Measurements from ENCODE around the gene TMPRSS9.

TMPRSS9 gene

GRCh38 chr19:2449019-2449418 lies 89.0 kb downstream of the TMPRSS9 start:
- TF ChIP-seq EZH2 (IDR thresholded peaks at IDR 0.05; ENCODE audit: borderline replicate concordance, low read length), result no peak
- TF ChIP-seq, protein P1, sequence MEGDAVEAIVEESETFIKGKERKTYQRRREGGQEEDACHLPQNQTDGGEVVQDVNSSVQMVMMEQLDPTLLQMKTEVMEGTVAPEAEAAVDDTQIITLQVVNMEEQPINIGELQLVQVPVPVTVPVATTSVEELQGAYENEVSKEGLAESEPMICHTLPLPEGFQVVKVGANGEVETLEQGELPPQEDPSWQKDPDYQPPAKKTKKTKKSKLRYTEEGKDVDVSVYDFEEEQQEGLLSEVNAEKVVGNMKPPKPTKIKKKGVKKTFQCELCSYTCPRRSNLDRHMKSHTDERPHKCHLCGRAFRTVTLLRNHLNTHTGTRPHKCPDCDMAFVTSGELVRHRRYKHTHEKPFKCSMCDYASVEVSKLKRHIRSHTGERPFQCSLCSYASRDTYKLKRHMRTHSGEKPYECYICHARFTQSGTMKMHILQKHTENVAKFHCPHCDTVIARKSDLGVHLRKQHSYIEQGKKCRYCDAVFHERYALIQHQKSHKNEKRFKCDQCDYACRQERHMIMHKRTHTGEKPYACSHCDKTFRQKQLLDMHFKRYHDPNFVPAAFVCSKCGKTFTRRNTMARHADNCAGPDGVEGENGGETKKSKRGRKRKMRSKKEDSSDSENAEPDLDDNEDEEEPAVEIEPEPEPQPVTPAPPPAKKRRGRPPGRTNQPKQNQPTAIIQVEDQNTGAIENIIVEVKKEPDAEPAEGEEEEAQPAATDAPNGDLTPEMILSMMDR (IDR thresholded peaks at IDR 0.05; ENCODE audit: low read length), result no peak
- H3K27ac ChIP-seq (ENCODE audit: low read depth, low read length, poor library complexity, severe bottlenecking), result no peak overlapping the region
- no peaks in the 10 kb centered on the region for H3K27me3 ChIP-seq (ENCODE audit: insufficient read depth, low read length)
- peaks cover 27% of the 10 kb centered on the region; the same call in 1 of the 2 replicates for H3K36me3 ChIP-seq (ENCODE audit: insufficient read depth, low read length)
- peaks cover 27% of the 10 kb centered on the region for H3K4me1 ChIP-seq (ENCODE audit: insufficient read depth, low read length, severe bottlenecking)
- H2AFZ ChIP-seq (ENCODE audit: low read length), result no peak overlapping the region
- no peaks in the 10 kb centered on the region for H4K20me1 ChIP-seq (ENCODE audit: insufficient read depth, low read length)
- H3K9ac ChIP-seq (ENCODE audit: low read length), result no peak overlapping the region
- H3K9me2 ChIP-seq (ENCODE audit: low read depth, low read length), result no peaks in the 10 kb centered on the region
- peaks cover 26% of the 10 kb centered on the region for H3K79me2 ChIP-seq (ENCODE audit: insufficient read depth, low read length)
- no peak overlapping the region for H3K4me3 ChIP-seq (ENCODE audit: low read depth, low read length, poor library complexity, severe bottlenecking)
- no peaks in the 10 kb centered on the region for H3K9me3 ChIP-seq (ENCODE audit: low read length)
- H3K4me2 ChIP-seq (ENCODE audit: low read length), result no peak overlapping the region
- no peaks in the 10 kb centered on the region for H3F3A ChIP-seq (ENCODE audit: insufficient read depth, low read length)

- no peak overlapping the region for H3K27ac ChIP-seq (ENCODE audit: low read depth, low read length, poor library complexity, severe bottlenecking)
- H4K20me1 ChIP-seq (ENCODE audit: insufficient read depth, low read length), result no peaks in the 10 kb centered on the region
- no peak overlapping the region for H3K4me3 ChIP-seq (ENCODE audit: low read depth, low read length, poor library complexity, severe bottlenecking)
- H3K4me1 ChIP-seq (ENCODE audit: insufficient read depth, low read length, severe bottlenecking), result peaks cover 42% of the 10 kb centered on the region
- no peaks in the 10 kb centered on the region for H3K9me3 ChIP-seq (ENCODE audit: low read length)
- H3K79me2 ChIP-seq (ENCODE audit: insufficient read depth, low read length), result peaks cover 47% of the 10 kb centered on the region
- no peaks in the 10 kb centered on the region for H3K9me2 ChIP-seq (ENCODE audit: low read depth, low read length)
- TF ChIP-seq, protein P1 (IDR thresholded peaks at IDR 0.05; ENCODE audit: low read length), result no peak
- no peak for TF ChIP-seq EZH2 (IDR thresholded peaks at IDR 0.05; ENCODE audit: borderline replicate concordance, low read length)
- H3K36me3 ChIP-seq (ENCODE audit: insufficient read depth, low read length), result peaks cover 14% of the 10 kb centered on the region; the same call in 1 of the 2 replicates
- H3K4me2 ChIP-seq (ENCODE audit: low read length), result no peak overlapping the region
- H3F3A ChIP-seq (ENCODE audit: insufficient read depth, low read length), result no peaks in the 10 kb centered on the region
- no peak overlapping the region for H3K9ac ChIP-seq (ENCODE audit: low read length)
- no peak overlapping the region for H2AFZ ChIP-seq (ENCODE audit: low read length)
- no peaks in the 10 kb centered on the region for H3K27me3 ChIP-seq (ENCODE audit: insufficient read depth, low read length)
Observed at GRCh38 chr19:2451138-2451537, 91.1 kb downstream of the TMPRSS9 start.

GRCh38 chr19:2451741-2452140 lies 91.7 kb downstream of the TMPRSS9 start:
- Histone ChIP-seq H2AFZ (ENCODE audit: low read length) (no peak overlapping the region), H4K20me1 (ENCODE audit: insufficient read depth, low read length) (no peaks in the 10 kb centered on the region), H3K79me2 (ENCODE audit: insufficient read depth, low read length) (peaks cover 52% of the 10 kb centered on the region), H3K27me3 (ENCODE audit: insufficient read depth, low read length) (no peaks in the 10 kb centered on the region), H3K9ac (ENCODE audit: low read length) (no peak overlapping the region), H3K4me1 (ENCODE audit: insufficient read depth, low read length, severe bottlenecking) (peaks cover 36% of the 10 kb centered on the region), H3F3A (ENCODE audit: insufficient read depth, low read length) (no peaks in the 10 kb centered on the region), H3K36me3 (ENCODE audit: insufficient read depth, low read length) (peaks cover 14% of the 10 kb centered on the region; the same call in 1 of the 2 replicates), H3K4me3 (ENCODE audit: low read depth, low read length, poor library complexity, severe bottlenecking) (no peak overlapping the region), H3K4me2 (ENCODE audit: low read length) (no peak overlapping the region), H3K9me3 (ENCODE audit: low read length) (no peaks in the 10 kb centered on the region), H3K27ac (ENCODE audit: low read depth, low read length, poor library complexity, severe bottlenecking) (no peak overlapping the region), H3K9me2 (ENCODE audit: low read depth, low read length) (no peaks in the 10 kb centered on the region)
- TF ChIP-seq, protein P1 (IDR thresholded peaks at IDR 0.05; ENCODE audit: low read length), result no peak
- no peak for TF ChIP-seq EZH2 (IDR thresholded peaks at IDR 0.05; ENCODE audit: borderline replicate concordance, low read length)
